Caco-2 (cell line): ENCODE results near the gene GRPR. TPM values are rescaled to one million over a fixed set of nuclear protein-coding genes. Genes with fewer than 3 reads are reported as not detected.

Experiments used
- BruUV-seq: library from RNA; stranded (reverse); fragments of 400-500 nt; replicated peaks from 2 replicates; lab custom pipeline; 2021; lab: Mats Ljungman, UMichigan
- CTCF ChIA-PET: fragments of 300-600 bp; sonication (Branson Sonifier 250); formaldehyde crosslinking; loops from one replicate; lab custom pipeline; 2022; ENCODE audit warnings: antibody characterized with exemption; lab: Charles Lee
- POLR2A ChIA-PET: fragments of 300-600 bp; sonication (Branson Sonifier 250); formaldehyde crosslinking; loops from one replicate; lab custom pipeline; 2022; ENCODE audit warnings: antibody characterized with exemption; lab: Charles Lee
- DNase-seq, 2 experiments: peaks; one replicate each; pipeline versions ENCODE4 v3.0.0 to v3.0.0-alpha.2; 2020 to 2022
- H3K27me3 ChIP-seq: replicated peaks from 2 replicates; pipeline ENCODE4 v1.6.0; 2011; ENCODE audit warnings: low read length; ENCODE audit not compliant: control insufficient read depth, insufficient read depth
- H3K36me3 ChIP-seq: 2 replicates; pipeline ENCODE4 v1.5.1; 2011; ENCODE audit warnings: low read length; ENCODE audit not compliant: control insufficient read depth, insufficient read depth
- H3K4me1 ChIP-seq: fragments of 250-450 bp; sonication (Bioruptor Pico); 2 replicates; pipeline ENCODE4 v1.5.1; 2020; ENCODE audit warnings: mild to moderate bottlenecking
- H3K4me3 ChIP-seq: 2 replicates; pipeline ENCODE4 v1.5.1; 2011; ENCODE audit warnings: low read depth, mild to moderate bottlenecking, control low read depth, low read length
- H3K9me3 ChIP-seq: fragments of 250-450 bp; sonication (Bioruptor Pico); 2 replicates; pipeline ENCODE4 v1.5.1; 2020; ENCODE audit warnings: mild to moderate bottlenecking, moderate library complexity
- H3K27ac Mint-ChIP-seq: one replicate; pipeline ENCODE4 v1.8.0; 2022; ENCODE audit warnings: mixed read lengths; ENCODE audit not compliant: unreplicated experiment
- H3K27me3 Mint-ChIP-seq: one replicate; pipeline ENCODE4 v1.8.0; 2022; ENCODE audit warnings: mixed read lengths; ENCODE audit not compliant: insufficient read depth, unreplicated experiment
- H3K36me3 Mint-ChIP-seq: one replicate; pipeline ENCODE4 v1.8.0; 2022; ENCODE audit warnings: mild to moderate bottlenecking, mixed read lengths; ENCODE audit not compliant: insufficient read depth, unreplicated experiment
- H3K4me1 Mint-ChIP-seq: one replicate; pipeline ENCODE4 v1.8.0; 2022; ENCODE audit warnings: low read depth, mixed read lengths; ENCODE audit not compliant: unreplicated experiment
- H3K4me3 Mint-ChIP-seq: one replicate; pipeline ENCODE4 v1.8.0; 2022; ENCODE audit warnings: mild to moderate bottlenecking, moderate library complexity, mixed read lengths; ENCODE audit not compliant: unreplicated experiment
- H3K9me3 Mint-ChIP-seq: one replicate; pipeline ENCODE4 v1.8.0; 2022; ENCODE audit warnings: mixed read lengths; ENCODE audit not compliant: unreplicated experiment
- CTCF ChIP-seq, 2 experiments: fragments of 200-600 bp in 1 of 2; IDR thresholded peaks; 1 replicate in 1 of 2; 2 replicates in 1 of 2; pipeline versions ENCODE4 v1.5.1 to v1.8.0; 2011 to 2022; ENCODE audit warnings: antibody characterized with exemption in 1 of 2, control low read depth in 1 of 2, inconsistent platforms in 1 of 2, low read depth in 1 of 2, low read length in 1 of 2, mild to moderate bottlenecking in 1 of 2, moderate library complexity in 1 of 2; ENCODE audit not compliant: insufficient read depth in 1 of 2, severe bottlenecking in 1 of 2, unreplicated experiment in 1 of 2
- intact Hi-C: fragments of 100-400 bp; cut with micrococcal nuclease; formaldehyde crosslinking; loops from one replicate; pipeline ENCODE4 v1.10.0; 2022; ENCODE audit not compliant: unreplicated experiment
- total RNA-seq: library from RNA; stranded (reverse); gene quantifications from 2 replicates; pipeline ENCODE4 v1.2.3, GENCODE V29; 2022

GRPR gene
- total RNA-seq, 1 experiment from 2014 or later: not detected

GRCh38 chrX:16136080-16136479 is 12.7 kb downstream of the GRPR start:
- intact Hi-C loops: no loop called here
- peaks cover 7% of the 10 kb centered on the region for H3K27me3 Mint-ChIP-seq
- H3K4me1 ChIP-seq: no peaks in the 10 kb centered on the region
- no peak overlapping the region for H3K4me3 Mint-ChIP-seq
- no TSS peak for BruUV-seq
- no peaks in the 10 kb centered on the region for H3K36me3 ChIP-seq
- H3K27ac Mint-ChIP-seq: no peak overlapping the region
- H3K4me3 ChIP-seq: no peak overlapping the region
- H3K4me1 Mint-ChIP-seq: no peaks in the 10 kb centered on the region
- no peak for DNase-seq
- no peaks in the 10 kb centered on the region for H3K9me3 Mint-ChIP-seq
- no peaks in the 10 kb centered on the region for H3K9me3 ChIP-seq
- POLR2A ChIA-PET: no interaction called here
- H3K36me3 Mint-ChIP-seq: no peaks in the 10 kb centered on the region
- CTCF ChIA-PET: no interaction called here
- TF ChIP-seq CTCF (IDR thresholded peaks at IDR 0.05; ENCODE audit: insufficient read depth in 1 of 2, low read depth in 1 of 2, low read length in 1 of 2, severe bottlenecking in 1 of 2, unreplicated experiment in 1 of 2): no peak
- no peaks in the 10 kb centered on the region for H3K27me3 ChIP-seq

GRCh38 chrX:16137416-16138107 is 14.2 kb downstream of the GRPR start:
- no peaks in the 10 kb centered on the region for H3K36me3 ChIP-seq
- H3K4me3 Mint-ChIP-seq: no peak overlapping the region
- no peak overlapping the region for H3K4me3 ChIP-seq
- intact Hi-C loops: no loop called here
- no peaks in the 10 kb centered on the region for H3K27me3 ChIP-seq
- peaks cover 7% of the 10 kb centered on the region for H3K27me3 Mint-ChIP-seq
- no peaks in the 10 kb centered on the region for H3K36me3 Mint-ChIP-seq
- H3K4me1 Mint-ChIP-seq: no peaks in the 10 kb centered on the region
- no TSS peak for BruUV-seq
- no peak for TF ChIP-seq CTCF (IDR thresholded peaks at IDR 0.05; ENCODE audit: insufficient read depth in 1 of 2, low read depth in 1 of 2, low read length in 1 of 2, severe bottlenecking in 1 of 2, unreplicated experiment in 1 of 2)
- DNase-seq: no peak
- POLR2A ChIA-PET: no interaction called here
- H3K27ac Mint-ChIP-seq: no peak overlapping the region
- H3K4me1 ChIP-seq: no peaks in the 10 kb centered on the region
- CTCF ChIA-PET: interaction anchor here (1.8 kb wide), 1 partner anchor 15 kb away, joined by 6 read pairs; the partner anchor contains the start of gene GRPR
- no peaks in the 10 kb centered on the region for H3K9me3 ChIP-seq
- no peaks in the 10 kb centered on the region for H3K9me3 Mint-ChIP-seq

- TF ChIP-seq CTCF (IDR thresholded peaks at IDR 0.05; ENCODE audit: insufficient read depth in 1 of 2, low read depth in 1 of 2, low read length in 1 of 2, severe bottlenecking in 1 of 2, unreplicated experiment in 1 of 2): peak; percentile 29 to 39
- intact Hi-C loops: no loop called here
- CTCF ChIA-PET: interaction anchor here (1.8 kb wide), 1 partner anchor 15 kb away, joined by 6 read pairs; the partner anchor contains the start of gene GRPR
- Mint-ChIP-seq H3K4me1 (no peaks in the 10 kb centered on the region), H3K9me3 (no peaks in the 10 kb centered on the region), H3K27me3 (peaks cover 7% of the 10 kb centered on the region), H3K4me3 (no peak overlapping the region), H3K27ac (no peak overlapping the region), H3K36me3 (no peaks in the 10 kb centered on the region)
- BruUV-seq: no TSS peak
- Histone ChIP-seq H3K4me1 (no peaks in the 10 kb centered on the region), H3K36me3 (no peaks in the 10 kb centered on the region), H3K27me3 (no peaks in the 10 kb centered on the region), H3K4me3 (no peak overlapping the region), H3K9me3 (no peaks in the 10 kb centered on the region)
- POLR2A ChIA-PET: no interaction called here
- DNase-seq: peak in 1 of 2 experiments; percentile 4
Measured at GRCh38 chrX:16138108-16138427, 14.7 kb downstream of the GRPR start.
